Common myeloid progenitor, CD34-positive (primary cell): ENCODE data around the gene NDUFA7.
A peak's percentile ranks its signal among the peaks of the same experiment; 100 is the strongest.
"Not testable (repeated sequence)": the region's sequence is repeated elsewhere in the genome, so short reads cannot be mapped to it uniquely, and the experiment has no call there.

Experiments
- CTCF ChIA-PET: fragments of 350-600 bp; sonication (Branson Sonifier 250); formaldehyde crosslinking; loops from one replicate; lab custom pipeline; 2021; ENCODE audit warnings: antibody characterized with exemption; lab: Charles Lee
- POLR2A ChIA-PET: fragments of 350-600 bp; sonication (Branson Sonifier 250); formaldehyde crosslinking; loops from one replicate; lab custom pipeline; 2021; ENCODE audit warnings: antibody characterized with exemption; lab: Charles Lee
- DNase-seq, 3 donors: peaks; one replicate each; pipeline versions ENCODE4 v3.0.0 to v3.0.0-alpha.2; 2013
- H3K27ac ChIP-seq, 2 experiments: 1 replicate in 1 of 2; 2 replicates in 1 of 2; pipeline ENCODE4 v1.7.0; 2013; ENCODE audit warnings: inconsistent platforms in 2 of 2, low read length in 2 of 2, mild to moderate bottlenecking in 2 of 2, low read depth in 1 of 2, moderate library complexity in 1 of 2; ENCODE audit not compliant: severe bottlenecking in 2 of 2, insufficient read depth in 1 of 2, poor library complexity in 1 of 2
- H3K27me3 ChIP-seq, 5 experiments: replicated peaks in 2 of 5; 1 replicate in 3 of 5; 2 replicates in 2 of 5; pipeline versions ENCODE4 v1.6.1 to v1.7.0; 2013; ENCODE audit warnings: low read length in 4 of 5, mild to moderate bottlenecking in 2 of 5, moderate library complexity in 2 of 5, inconsistent platforms in 1 of 5; ENCODE audit not compliant: insufficient read depth in 5 of 5, control insufficient read depth in 4 of 5
- H3K36me3 ChIP-seq, 4 experiments: 1 replicate in 2 of 4; 2 replicates in 2 of 4; pipeline versions ENCODE4 v1.6.1 to v1.7.0; 2013; ENCODE audit warnings: low read length in 3 of 4, control low read depth in 1 of 4, mild to moderate bottlenecking in 1 of 4; ENCODE audit not compliant: control insufficient read depth in 4 of 4, insufficient read depth in 4 of 4
- H3K4me1 ChIP-seq, 4 experiments: 1 replicate in 3 of 4; 2 replicates in 1 of 4; pipeline versions ENCODE4 v1.6.1 to v1.7.1; 2013; ENCODE audit warnings: low read length in 3 of 4, mild to moderate bottlenecking in 3 of 4, control low read depth in 1 of 4, inconsistent platforms in 1 of 4, moderate library complexity in 1 of 4; ENCODE audit not compliant: control insufficient read depth in 4 of 4, insufficient read depth in 4 of 4; ENCODE audit errors: control extremely low read depth in 1 of 4
- H3K4me3 ChIP-seq, 7 experiments: 1 replicate in 4 of 7; 2 replicates in 3 of 7; pipeline versions ENCODE4 v1.5.1 to v1.7.0; 2013; ENCODE audit warnings: mild to moderate bottlenecking in 7 of 7, low read length in 6 of 7, moderate library complexity in 6 of 7, inconsistent platforms in 2 of 7, low read depth in 2 of 7, control low read depth in 1 of 7; ENCODE audit not compliant: insufficient read depth in 4 of 7, control insufficient read depth in 1 of 7; ENCODE audit errors: extremely low read depth in 1 of 7
- H3K9me3 ChIP-seq, 5 experiments: 1 replicate in 4 of 5; 2 replicates in 1 of 5; pipeline versions ENCODE4 v1.6.1 to v1.7.1; 2013; ENCODE audit warnings: low read length in 4 of 5, mild to moderate bottlenecking in 2 of 5, inconsistent platforms in 1 of 5, low read depth in 1 of 5, moderate library complexity in 1 of 5; ENCODE audit not compliant: control insufficient read depth in 4 of 5, insufficient read depth in 2 of 5; ENCODE audit errors: control extremely low read depth in 1 of 5
- WGBS: methylation state at CpG from one replicate; pipeline ENCODE4 v1.1.5; 2013; ENCODE audit not compliant: insufficient coverage; 5-methylcytosine and 5-hydroxymethylcytosine counted together

NDUFA7 gene

GRCh38 chr19:8342316-8342683 is 21.1 kb upstream of the NDUFA7 start:
- WGBS, result 22% methylated on average over 13 of the region's 14 CpGs
- no peak overlapping the region for H3K27ac ChIP-seq
- DNase-seq, result no peak
- peak overlapping the region in 1 of 7 experiments; percentile 56 for H3K4me3 ChIP-seq
- no peaks in the 10 kb centered on the region for H3K36me3 ChIP-seq
- ChIA-PET POLR2A (no interaction called here), CTCF (interaction anchor here (0.9 to 3.1 kb wide), 2 partner anchors 11 to 13 kb away, joined by 3 to 20 read pairs; no protein-coding TSS in a partner anchor)
- H3K4me1 ChIP-seq, result peaks cover 0 to 22% (median 14%) of the 10 kb centered on the region in 4 experiments
- no peaks in the 10 kb centered on the region for H3K9me3 ChIP-seq
- H3K27me3 ChIP-seq, result peaks cover 0 to 77% (median 22%) of the 10 kb centered on the region in 5 experiments

DNA sequence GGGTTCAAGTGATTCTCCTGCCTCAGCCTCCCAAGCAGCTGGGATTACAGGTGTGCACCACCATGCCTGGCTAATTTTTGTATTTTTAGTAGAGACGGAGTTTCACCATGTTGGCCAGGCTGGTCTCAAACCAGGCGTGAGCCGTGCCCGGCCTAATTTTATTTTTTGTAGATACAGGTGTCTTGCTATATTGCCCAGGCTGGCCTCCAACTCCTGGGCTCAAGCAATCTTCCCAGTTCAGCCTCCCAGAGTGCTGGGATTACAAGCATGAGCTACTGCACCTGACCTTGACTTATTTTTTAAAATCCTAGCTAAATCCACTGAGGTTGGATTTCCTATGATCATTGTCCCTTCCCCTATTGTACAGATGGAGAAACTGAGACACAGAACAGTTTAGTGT is 20.3 kb upstream of the NDUFA7 start:
- H3K4me3 ChIP-seq, H3K36me3 ChIP-seq, POLR2A ChIA-PET, DNase-seq, H3K9me3 ChIP-seq, H3K27ac ChIP-seq: not testable (repeated sequence)
- CTCF ChIA-PET, result interaction anchor here (1.2 to 1.5 kb wide), 2 partner anchors 11 to 18 kb away, joined by 4 to 5 read pairs; no protein-coding TSS in a partner anchor
- WGBS, result no CpG with 5 or more reads among the region's 4 CpGs
- Histone ChIP-seq H3K4me1 (peaks cover 0 to 25% (median 16%) of the 10 kb centered on the region in 4 experiments), H3K27me3 (peaks cover 0 to 83% (median 25%) of the 10 kb centered on the region in 5 experiments)

DNA sequence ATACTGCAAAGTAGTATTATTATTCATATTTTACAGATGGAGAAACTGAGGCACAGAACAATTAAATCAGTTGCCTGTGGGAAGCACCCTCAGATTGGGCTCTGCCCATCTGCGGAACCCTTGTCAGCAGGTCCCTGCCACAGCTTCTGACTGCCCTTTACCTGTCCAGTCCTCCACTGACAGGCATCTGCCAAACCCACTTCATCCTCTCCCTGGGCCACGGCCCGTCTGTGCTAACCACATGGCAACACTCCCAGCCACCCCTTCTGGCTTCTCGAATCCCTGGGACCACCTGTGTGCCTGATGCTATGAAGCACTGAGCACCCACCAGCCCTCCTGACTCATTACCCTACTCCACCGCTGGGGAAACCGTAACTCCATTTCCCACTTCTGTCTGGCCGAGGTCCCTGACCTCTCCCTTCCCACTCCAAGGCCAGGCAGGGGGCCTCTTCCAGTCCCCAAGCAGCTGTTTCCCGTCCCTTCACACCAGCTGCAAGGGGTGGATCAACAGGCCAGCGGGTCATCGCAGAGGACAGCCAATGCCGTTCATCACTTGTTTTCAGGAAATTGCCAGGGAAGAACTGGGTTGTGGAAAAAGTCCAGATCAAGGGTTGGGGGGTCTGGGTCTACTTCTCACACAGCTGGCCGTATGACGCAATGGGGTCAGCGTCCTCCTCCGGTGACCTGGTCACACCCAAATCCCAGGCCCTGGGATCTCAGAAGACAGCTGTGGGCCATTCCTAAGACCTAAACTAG is 19.3 kb upstream of the NDUFA7 start:
- POLR2A ChIA-PET, result no interaction called here

GRCh38 chr19:8338835-8339234 is 17.7 kb upstream of the NDUFA7 start:
- H3K4me3 ChIP-seq, result no peak overlapping the region
- WGBS, result 89% methylated on average over 4 of the region's 6 CpGs
- CTCF ChIA-PET, result no interaction called here
- H3K27me3 ChIP-seq, result peaks cover 0 to 95% (median 38%) of the 10 kb centered on the region in 5 experiments
- H3K9me3 ChIP-seq, result no peaks in the 10 kb centered on the region
- no peak overlapping the region for H3K27ac ChIP-seq
- POLR2A ChIA-PET, result no interaction called here
- H3K36me3 ChIP-seq, result no peaks in the 10 kb centered on the region
- no peak for DNase-seq
- peaks cover 0 to 42% (median 30%) of the 10 kb centered on the region in 4 experiments for H3K4me1 ChIP-seq

More for the DNA sequence above, 19.3 kb upstream of the NDUFA7 start:
- Histone ChIP-seq H3K4me1 (peaks cover 0 to 28% (median 20%) of the 10 kb centered on the region in 4 experiments), H3K4me3 (no peak overlapping the region), H3K36me3 (no peaks in the 10 kb centered on the region), H3K27ac (no peak overlapping the region), H3K9me3 (no peaks in the 10 kb centered on the region), H3K27me3 (peaks cover 0 to 93% (median 34%) of the 10 kb centered on the region in 5 experiments)
- DNase-seq, result no peak
- WGBS, result 14% methylated on average over 15 of the region's 15 CpGs
- CTCF ChIA-PET, result interaction anchor here (0.6 to 1.5 kb wide), 3 partner anchors 10 to 17 kb away, joined by 3 to 5 read pairs (median 4); no protein-coding TSS in a partner anchor

DNA sequence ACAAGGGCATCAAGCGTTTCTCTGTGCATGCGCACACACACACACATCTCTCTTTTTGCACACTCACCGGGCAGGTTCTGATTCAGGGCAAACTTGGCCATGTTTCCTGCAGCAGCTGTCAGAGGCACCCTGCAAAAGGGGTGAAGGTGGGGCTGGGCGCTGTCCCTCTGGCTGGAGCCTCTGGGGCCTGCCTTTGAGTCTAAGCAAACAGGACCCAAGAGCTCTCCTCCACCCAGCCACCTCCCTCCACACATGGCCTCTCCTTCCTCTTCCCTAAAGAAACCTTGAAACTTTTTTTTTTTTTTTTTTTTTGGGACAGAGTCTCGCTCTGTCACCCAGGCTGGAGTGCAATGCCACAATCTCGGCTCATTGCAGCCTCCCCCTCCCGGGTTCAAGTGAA is 16.6 kb upstream of the NDUFA7 start:
- H3K27me3 ChIP-seq, result peaks cover 0 to 94% (median 43%) of the 10 kb centered on the region in 5 experiments
- DNase-seq, result no peak
- H3K36me3 ChIP-seq, result no peaks in the 10 kb centered on the region
- no peaks in the 10 kb centered on the region for H3K9me3 ChIP-seq
- peaks cover 0 to 37% (median 24%) of the 10 kb centered on the region in 4 experiments for H3K4me1 ChIP-seq
- POLR2A ChIA-PET, result no interaction called here
- CTCF ChIA-PET, result interaction anchor here (0.6 kb wide), 1 partner anchor 51 kb away, joined by 3 read pairs; no protein-coding TSS in a partner anchor
- H3K4me3 ChIP-seq, result no peak overlapping the region
- 87% methylated on average over 4 of the region's 7 CpGs for WGBS
- no peak overlapping the region for H3K27ac ChIP-seq

GRCh38 chr19:8336660-8337059 is 15.5 kb upstream of the NDUFA7 start:
- no peak overlapping the region for H3K27ac ChIP-seq
- DNase-seq, result peak in 2 of 3 donors; percentile 53 to 55
- no peaks in the 10 kb centered on the region for H3K9me3 ChIP-seq
- ChIA-PET CTCF (interaction anchor here (0.6 to 1.9 kb wide), 3 partner anchors 11 to 117 kb away, joined by 3 to 8 read pairs (median 5); no protein-coding TSS in a partner anchor), POLR2A (no interaction called here)
- H3K36me3 ChIP-seq, result no peaks in the 10 kb centered on the region
- H3K4me3 ChIP-seq, result no peak overlapping the region
- H3K4me1 ChIP-seq, result peaks cover 0 to 31% (median 17%) of the 10 kb centered on the region in 4 experiments
- H3K27me3 ChIP-seq, result peaks cover 0 to 88% (median 43%) of the 10 kb centered on the region in 5 experiments
- WGBS, result 7% methylated on average over 4 of the region's 8 CpGs
